HUES64 (cell line): ENCODE results near the gene CAPZA2. TPM values are rescaled to one million over a fixed set of nuclear protein-coding genes. Genes with fewer than 3 reads are reported as not detected.
"Not testable (repeated sequence)": the region's sequence is repeated elsewhere in the genome, so short reads cannot be mapped to it uniquely, and the experiment has no call there.

ENCODE experiments used
- H3K27ac ChIP-seq: 2 replicates; pipeline ENCODE4 v1.7.0; 2013; ENCODE audit warnings: low read depth, low read length, inconsistent platforms
- H3K27me3 ChIP-seq: 2 replicates; pipeline ENCODE4 v1.6.1; 2013; ENCODE audit warnings: mild to moderate bottlenecking, low read length; ENCODE audit not compliant: insufficient read depth
- H3K36me3 ChIP-seq: 2 replicates; pipeline ENCODE4 v1.6.1; 2013; ENCODE audit warnings: mild to moderate bottlenecking, low read length; ENCODE audit not compliant: insufficient read depth
- H3K4me1 ChIP-seq: 2 replicates; pipeline ENCODE4 v1.6.1; 2013; ENCODE audit warnings: mild to moderate bottlenecking, low read length, moderate library complexity; ENCODE audit not compliant: insufficient read depth
- H3K4me3 ChIP-seq: 2 replicates; pipeline ENCODE4 v1.5.1; 2013; ENCODE audit warnings: mild to moderate bottlenecking, low read length, moderate library complexity
- H3K9ac ChIP-seq: 2 replicates; pipeline ENCODE4 v1.6.1; 2013; ENCODE audit warnings: mild to moderate bottlenecking, low read depth, low read length
- H3K9me3 ChIP-seq: 2 replicates; pipeline ENCODE4 v1.6.1; 2013; ENCODE audit warnings: low read depth, low read length; ENCODE audit not compliant: insufficient read depth
- WGBS: fragments of 150-250, 120-280 bp; methylation state at CpG from one replicate; pipeline ENCODE4 v1.1.7; 2013; ENCODE audit warnings: missing lambda C conversion rate; 5-methylcytosine and 5-hydroxymethylcytosine counted together
- polyA plus RNA-seq, 2 experiments: library from polyadenylated mRNA; stranded (reverse); fragments of 50-300 nt; gene quantifications; one replicate each; pipeline ENCODE4 v1.2.3, GENCODE V29; 2013

Gene CAPZA2
- polyA plus RNA-seq (2013, experiment 1 of 2), result 91.8 TPM
- 92.4 TPM for polyA plus RNA-seq (2013, experiment 2 of 2)

DNA sequence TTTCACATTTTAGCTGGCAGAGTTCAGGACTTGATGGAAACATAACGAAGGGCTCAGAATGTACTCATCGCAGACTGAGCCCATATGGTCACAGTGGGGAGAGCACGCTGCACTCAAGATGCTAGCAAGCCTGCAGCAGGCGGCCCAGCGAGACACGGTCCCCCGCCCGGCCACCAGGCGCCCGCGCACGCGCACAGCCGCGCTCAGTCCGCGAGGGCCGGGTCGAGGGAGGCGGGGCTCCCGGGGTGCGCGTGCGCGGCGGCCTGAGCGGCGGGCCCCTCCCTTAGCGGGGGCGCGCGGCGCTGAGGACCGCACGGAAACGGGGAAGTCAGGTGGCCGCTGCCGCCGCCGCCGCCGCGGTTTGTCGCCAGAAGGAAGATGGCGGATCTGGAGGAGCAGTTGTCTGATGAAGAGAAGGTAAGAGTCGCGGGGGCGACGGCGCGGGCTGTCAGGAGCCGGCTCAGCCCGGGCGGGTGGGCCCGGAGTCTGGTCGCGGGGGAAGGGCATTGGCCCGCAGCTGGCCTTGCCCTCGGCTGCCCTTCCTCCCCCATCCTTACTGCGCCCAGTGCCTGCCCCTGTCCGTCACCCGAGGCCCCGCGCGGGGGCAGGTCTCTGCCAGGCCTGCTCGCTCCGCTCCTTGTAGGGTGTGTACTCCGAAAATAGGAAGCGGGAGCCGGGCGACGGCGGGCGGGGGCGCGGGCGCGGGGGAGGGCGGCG, at the start of gene CAPZA2:
CAPZA2 (plus strand) TSS at position 354 of the 717 bp plus-strand sequence; CDS start at position 379, 25 bp downstream.
- H3K4me3 ChIP-seq, result peak within 1 kb of the TSS; percentile 94
- H3K27ac ChIP-seq, result peak within 1 kb of the TSS; percentile 88
- H3K4me1 ChIP-seq, result peaks cover 14% of the 10 kb centered on the region; the same call in 1 of the 2 replicates
- no peaks in the 10 kb centered on the region for H3K36me3 ChIP-seq
- 1% methylated on average over 80 of the region's 80 CpGs for WGBS
- no peaks in the 10 kb centered on the region for H3K27me3 ChIP-seq
- no peaks in the 10 kb centered on the region for H3K9me3 ChIP-seq
- H3K9ac ChIP-seq, result peak within 1 kb of the TSS; percentile 87

DNA sequence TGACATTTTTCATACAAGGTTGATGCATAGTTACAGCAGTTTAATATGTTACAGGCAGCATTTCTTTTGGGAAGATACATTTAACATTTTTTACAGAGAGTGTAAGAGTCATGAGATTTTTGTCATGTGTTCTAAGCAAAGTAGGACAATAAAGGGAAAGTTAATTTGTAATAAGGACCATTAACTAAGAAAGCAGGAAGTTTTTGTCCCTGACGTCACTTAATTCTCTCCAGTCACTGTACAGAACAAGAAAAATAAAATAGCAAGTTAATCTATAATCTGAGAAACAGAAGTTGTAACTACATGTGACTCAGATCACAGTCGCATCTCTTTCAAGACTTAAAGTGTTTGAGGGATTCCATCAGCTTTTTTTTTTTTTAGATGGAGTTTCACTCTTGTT, 49.5 kb upstream of the CAPZA2 start:
- no peak overlapping the region for H3K4me3 ChIP-seq
- H3K27me3 ChIP-seq, result no peaks in the 10 kb centered on the region
- H3K9me3 ChIP-seq, result no peaks in the 10 kb centered on the region
- WGBS, result 100% methylated on average over 1 of the region's 2 CpGs
- no peaks in the 10 kb centered on the region for H3K36me3 ChIP-seq
- no peak overlapping the region for H3K9ac ChIP-seq
- peaks cover 10% of the 10 kb centered on the region for H3K4me1 ChIP-seq
- no peak overlapping the region for H3K27ac ChIP-seq

DNA sequence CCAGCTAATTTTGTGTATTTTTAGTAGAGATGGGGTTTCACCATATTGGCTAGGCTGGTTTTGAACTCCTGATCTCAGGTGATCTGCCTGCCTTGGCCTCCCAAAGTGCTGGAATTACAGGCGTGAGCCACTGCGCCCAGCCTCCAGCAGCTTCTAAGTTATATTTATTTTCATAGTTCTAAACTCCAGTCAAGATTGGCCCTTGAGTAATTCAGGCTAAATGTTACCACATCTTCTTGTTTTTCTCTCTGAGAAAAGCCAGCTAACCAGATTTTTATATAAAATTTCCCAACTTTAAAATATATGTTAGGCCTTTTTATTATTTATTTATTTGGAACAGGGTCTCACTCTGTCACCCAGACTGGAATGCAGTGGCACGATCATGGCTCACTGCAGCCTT, 49.0 kb upstream of the CAPZA2 start:
- H3K9ac ChIP-seq, H3K27me3 ChIP-seq, H3K27ac ChIP-seq, H3K4me3 ChIP-seq, H3K4me1 ChIP-seq, H3K36me3 ChIP-seq, H3K9me3 ChIP-seq: not testable (repeated sequence)
- WGBS, result 96% methylated on average over 3 of the region's 3 CpGs

DNA sequence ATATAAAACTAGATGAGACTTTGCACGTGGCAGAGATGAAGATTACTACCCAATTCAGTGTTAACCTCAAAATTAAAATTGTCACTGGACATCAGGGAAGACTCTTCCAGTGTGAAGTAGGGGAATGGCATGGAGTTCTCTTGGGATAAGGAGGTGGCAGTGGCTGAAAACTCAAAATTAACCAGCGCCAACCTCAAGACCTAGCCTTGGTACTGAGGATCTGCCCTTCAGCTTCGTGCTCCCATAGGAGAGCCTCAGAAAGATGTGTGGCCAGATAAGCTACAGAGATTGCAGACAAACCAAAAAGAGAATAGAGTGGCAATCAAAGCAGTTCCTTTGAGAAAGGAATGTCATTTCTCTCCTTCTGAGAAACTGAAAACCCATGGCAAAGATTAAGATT, 47.3 kb upstream of the CAPZA2 start:
- H3K27ac ChIP-seq, result no peak overlapping the region

GRCh38 chr7:116820149-116820548, 42.2 kb upstream of the CAPZA2 start:
- H3K4me1 ChIP-seq, result no peaks in the 10 kb centered on the region
- no peak overlapping the region for H3K9ac ChIP-seq
- H3K36me3 ChIP-seq, result no peaks in the 10 kb centered on the region
- WGBS, result 84% methylated on average over 3 of the region's 3 CpGs
- H3K4me3 ChIP-seq, result no peak overlapping the region
- no peaks in the 10 kb centered on the region for H3K9me3 ChIP-seq
- no peak overlapping the region for H3K27ac ChIP-seq
- H3K27me3 ChIP-seq, result no peaks in the 10 kb centered on the region

More for the DNA sequence above, 47.3 kb upstream of the CAPZA2 start:
- Histone ChIP-seq H3K4me1 (peaks cover 3% of the 10 kb centered on the region; the same call in 1 of the 2 replicates), H3K4me3 (no peak overlapping the region), H3K9ac (no peak overlapping the region), H3K36me3 (no peaks in the 10 kb centered on the region), H3K9me3 (no peaks in the 10 kb centered on the region), H3K27me3 (no peaks in the 10 kb centered on the region)
- 89% methylated on average over 3 of the region's 3 CpGs for WGBS

- H3K4me3 ChIP-seq, H3K4me1 ChIP-seq, H3K27me3 ChIP-seq, H3K36me3 ChIP-seq, H3K27ac ChIP-seq, H3K9ac ChIP-seq, H3K9me3 ChIP-seq: not testable (repeated sequence)
- WGBS, result 98% methylated on average over 3 of the region's 4 CpGs
Measured at GRCh38 chr7:116821647-116822046, 40.7 kb upstream of the CAPZA2 start.

GRCh38 chr7:116824449-116824848, 37.9 kb upstream of the CAPZA2 start:
- Histone ChIP-seq H3K9me3 (no peaks in the 10 kb centered on the region), H3K4me1 (no peaks in the 10 kb centered on the region), H3K27ac (no peak overlapping the region), H3K4me3 (no peak overlapping the region), H3K27me3 (no peaks in the 10 kb centered on the region), H3K9ac (no peak overlapping the region), H3K36me3 (no peaks in the 10 kb centered on the region)

- Histone ChIP-seq H3K27me3 (no peaks in the 10 kb centered on the region), H3K36me3 (no peaks in the 10 kb centered on the region), H3K27ac (no peak overlapping the region), H3K9me3 (no peaks in the 10 kb centered on the region), H3K9ac (no peak overlapping the region), H3K4me3 (no peak overlapping the region), H3K4me1 (no peaks in the 10 kb centered on the region)
- 89% methylated on average over 4 of the region's 4 CpGs for WGBS
Measured at GRCh38 chr7:116828281-116828680, 34.1 kb upstream of the CAPZA2 start.

- no peaks in the 10 kb centered on the region for H3K36me3 ChIP-seq
- no peaks in the 10 kb centered on the region for H3K4me1 ChIP-seq
- no peak overlapping the region for H3K9ac ChIP-seq
- no peak overlapping the region for H3K27ac ChIP-seq
- no peak overlapping the region for H3K4me3 ChIP-seq
- no peaks in the 10 kb centered on the region for H3K27me3 ChIP-seq
- 88% methylated on average over 3 of the region's 3 CpGs for WGBS
- H3K9me3 ChIP-seq, result no peaks in the 10 kb centered on the region
Measured at GRCh38 chr7:116829041-116829440, 33.3 kb upstream of the CAPZA2 start.

DNA sequence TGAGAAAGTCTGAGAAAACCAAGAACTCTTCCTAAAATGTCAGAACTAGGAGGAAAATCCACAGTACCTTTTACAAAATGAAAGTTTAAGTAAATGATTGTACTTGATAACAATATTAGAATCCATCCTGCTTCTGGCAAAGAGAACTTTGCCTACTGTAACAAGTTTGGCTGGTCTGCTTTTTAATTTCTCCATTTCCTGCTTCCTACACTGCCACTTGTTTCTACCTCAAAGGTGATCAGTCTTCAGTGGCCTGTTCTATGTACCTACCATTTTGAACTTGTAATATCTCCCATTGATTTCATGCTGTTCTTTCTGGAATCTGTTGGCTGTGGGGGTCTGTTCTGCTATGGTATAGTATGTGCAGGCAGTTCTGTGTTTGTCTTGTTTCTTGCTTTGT, 32.9 kb upstream of the CAPZA2 start:
- Histone ChIP-seq H3K27ac (no peak overlapping the region), H3K4me1 (no peaks in the 10 kb centered on the region), H3K9me3 (no peaks in the 10 kb centered on the region), H3K36me3 (no peaks in the 10 kb centered on the region), H3K27me3 (no peaks in the 10 kb centered on the region), H3K4me3 (no peak overlapping the region), H3K9ac (no peak overlapping the region)

GRCh38 chr7:116832692-116833091, 29.7 kb upstream of the CAPZA2 start:
- H3K4me3 ChIP-seq, result no peak overlapping the region
- H3K4me1 ChIP-seq, result no peaks in the 10 kb centered on the region
- H3K9me3 ChIP-seq, result no peaks in the 10 kb centered on the region
- WGBS, result 100% methylated on average over 1 of the region's 2 CpGs
- no peaks in the 10 kb centered on the region for H3K27me3 ChIP-seq
- H3K27ac ChIP-seq, result no peak overlapping the region
- no peaks in the 10 kb centered on the region for H3K36me3 ChIP-seq
- H3K9ac ChIP-seq, result no peak overlapping the region
